Measurements from ENCODE around the gene SNRNP25. TPM values are rescaled to one million over a fixed set of nuclear protein-coding genes. Genes with fewer than 3 reads are reported as not detected.

SNRNP25 gene
- total RNA-seq, 1 experiment from 2014 or later = 37.0 TPM

DNA sequence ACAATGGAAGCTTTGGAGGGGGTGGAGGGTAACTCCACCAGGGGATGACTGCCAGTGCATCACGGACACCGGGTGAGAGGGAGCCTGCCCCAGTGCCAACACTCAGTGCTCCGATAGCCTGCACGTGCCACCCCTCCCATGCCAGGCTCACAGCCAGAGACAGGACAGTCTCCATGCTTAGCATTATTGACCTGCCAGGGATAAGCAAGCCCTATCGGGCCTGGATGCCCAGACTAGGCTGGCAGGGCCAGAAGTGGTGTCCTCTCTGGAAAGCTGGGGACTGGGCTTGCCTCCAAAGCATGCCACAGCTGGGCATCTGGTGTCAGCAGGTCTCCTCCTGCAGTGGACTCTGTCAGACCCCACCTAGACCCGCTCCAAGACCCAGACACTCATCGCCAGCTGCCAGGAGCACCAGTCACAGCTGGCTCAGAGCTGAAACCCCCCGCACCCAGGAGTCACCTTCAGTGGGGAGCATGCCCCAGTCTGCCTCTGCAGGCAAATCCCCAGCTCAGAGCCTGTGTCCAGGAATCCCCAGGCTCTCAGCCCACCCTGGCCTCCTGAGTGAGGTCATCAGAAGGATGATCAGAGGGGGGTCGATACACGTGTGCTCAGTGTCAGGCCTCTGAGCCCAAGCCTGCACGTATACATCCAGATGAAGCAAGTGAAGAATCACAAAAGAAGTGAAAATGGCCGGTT lies 20.6 kb downstream of the SNRNP25 start:
- Histone ChIP-seq H3K27me3 (replicated peaks) (no peaks in the 10 kb centered on the region), H3K9me3 (replicated peaks) (no peaks in the 10 kb centered on the region), H3K4me3 (no peak overlapping the region), H3K4me1 (replicated peaks) (peaks cover 79% of the 10 kb centered on the region), H3K27ac (no peak overlapping the region), H3K36me3 (peaks cover 24% of the 10 kb centered on the region)
- no peak for DNase-seq (ENCODE audit: low read depth in 1 of 2, low spot score in 2 of 2)

DNA sequence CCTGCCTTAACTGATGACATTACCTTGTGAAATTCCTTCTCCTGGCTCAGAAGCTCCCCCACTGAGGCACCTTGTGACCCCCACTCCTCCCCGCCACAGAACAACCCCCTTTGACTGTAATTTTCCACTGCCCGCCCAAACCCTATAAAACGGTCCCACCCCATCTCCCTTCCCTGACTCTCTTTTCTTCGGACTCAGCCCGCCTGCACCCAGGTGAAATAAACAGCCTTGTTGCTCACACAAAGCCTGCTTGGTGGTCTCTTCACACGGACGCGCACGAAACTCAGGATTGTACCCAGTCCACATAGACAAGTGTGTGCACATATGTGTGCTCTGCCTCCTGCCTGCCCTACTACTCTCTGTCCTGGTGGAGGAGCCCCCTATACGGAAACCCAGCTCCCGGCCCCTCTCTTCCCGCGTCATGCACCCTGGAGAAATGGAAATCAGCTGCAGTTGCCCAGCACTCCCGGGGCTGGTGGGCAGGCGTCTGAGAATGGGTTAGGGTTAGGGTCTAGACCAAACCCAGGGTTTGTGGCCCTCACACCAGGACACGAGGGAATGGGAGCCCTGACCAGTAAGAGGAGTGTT lies 21.2 kb downstream of the SNRNP25 start:
- DNase-seq (ENCODE audit: low read depth in 1 of 2, low spot score in 2 of 2) = no peak
- peaks cover 82% of the 10 kb centered on the region for H3K4me1 ChIP-seq (replicated peaks)

DNA sequence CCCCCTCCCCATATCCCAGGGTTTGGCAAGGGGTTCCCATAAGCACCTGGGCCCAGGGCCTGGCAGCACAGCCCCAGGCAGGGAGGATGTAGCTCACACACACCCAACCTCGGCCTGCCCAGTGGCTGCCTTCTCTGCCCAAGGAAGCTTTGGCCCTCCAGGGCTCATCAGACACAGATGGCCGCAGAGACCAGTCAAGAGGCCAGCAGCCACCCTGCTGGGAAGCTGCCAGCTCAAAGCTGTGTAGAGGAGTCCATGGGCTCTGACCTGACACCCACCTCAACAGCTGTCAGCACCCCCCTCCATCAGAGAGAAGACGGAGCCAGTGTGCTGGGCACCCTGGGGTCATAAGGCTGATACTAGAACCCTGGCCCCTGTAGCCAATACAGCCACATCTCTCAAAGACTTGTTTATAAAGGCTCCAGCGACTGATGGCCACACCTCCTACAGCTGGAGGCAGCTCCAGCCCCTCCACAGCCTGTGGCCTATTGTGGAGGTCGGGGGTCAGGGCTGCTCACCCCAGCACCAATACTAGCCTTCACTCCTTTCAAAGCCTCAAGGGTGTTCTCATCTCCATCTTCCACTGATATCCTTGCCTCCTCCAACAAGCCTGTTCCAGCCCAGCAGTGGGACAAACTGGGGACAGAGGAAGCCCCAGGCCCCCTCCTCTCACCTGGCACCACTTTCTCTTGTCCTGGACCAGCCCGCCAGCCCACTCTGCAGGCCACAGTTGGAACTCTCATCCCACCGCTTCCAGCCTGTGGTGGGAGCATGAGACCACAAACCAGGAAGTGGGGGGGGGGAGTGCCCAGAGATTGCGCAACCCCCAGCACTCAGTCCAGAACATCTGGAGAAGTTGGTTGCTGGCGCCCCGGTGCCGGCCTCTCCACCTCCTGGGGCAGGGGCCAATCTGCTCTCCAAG lies 22.2 kb downstream of the SNRNP25 start:
- Histone ChIP-seq H3K4me1 (replicated peaks) (peaks cover 73% of the 10 kb centered on the region), H3K27ac (peak overlapping the region; percentile 84), H3K4me3 (no peak overlapping the region), H3K27me3 (replicated peaks) (no peaks in the 10 kb centered on the region), H3K9me3 (replicated peaks) (no peaks in the 10 kb centered on the region), H3K36me3 (peaks cover 34% of the 10 kb centered on the region)
- DNase-seq (ENCODE audit: low read depth in 1 of 2, low spot score in 2 of 2) = peak; percentile 87 to 88

More for the DNA sequence above, 21.2 kb downstream of the SNRNP25 start:
- H3K4me3 ChIP-seq = no peak overlapping the region
- no peak overlapping the region for H3K27ac ChIP-seq
- no peaks in the 10 kb centered on the region for H3K27me3 ChIP-seq (replicated peaks)
- H3K36me3 ChIP-seq = peaks cover 31% of the 10 kb centered on the region
- H3K9me3 ChIP-seq (replicated peaks) = no peaks in the 10 kb centered on the region

DNA sequence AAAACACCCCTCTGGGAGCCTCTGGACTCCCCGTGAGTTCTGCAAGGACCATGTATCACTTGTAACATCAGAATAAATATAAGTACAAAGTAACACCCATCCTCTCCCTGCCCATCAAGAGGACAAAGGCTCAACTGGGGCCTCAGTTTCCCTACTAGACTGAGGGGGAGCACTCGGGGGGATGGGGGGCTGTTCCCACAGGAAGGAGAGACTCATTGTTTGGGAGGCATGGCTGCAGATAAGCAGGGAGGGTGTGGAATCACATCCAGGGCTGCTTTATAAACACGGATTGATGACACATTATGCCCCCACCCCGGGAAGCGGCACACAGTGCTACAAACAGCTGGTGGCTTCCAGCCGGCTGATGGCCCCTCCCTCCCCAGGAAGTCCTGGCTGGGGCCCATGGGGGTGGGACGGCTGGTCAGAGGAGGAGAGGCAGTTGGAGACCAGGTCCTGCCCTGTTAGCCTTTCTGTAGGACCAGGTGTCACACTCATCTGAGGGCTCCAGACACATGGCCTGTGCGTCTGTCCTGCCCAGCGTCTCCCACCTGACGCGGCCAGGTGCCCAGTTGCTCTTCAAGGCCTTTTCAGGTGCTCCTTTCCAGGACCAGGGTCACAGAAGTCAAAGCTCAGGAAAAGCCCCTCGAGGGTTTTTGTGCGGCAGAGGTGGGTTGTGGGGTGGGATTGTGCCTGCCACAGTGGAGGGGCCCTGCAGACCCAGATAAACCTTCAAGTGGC lies 23.1 kb downstream of the SNRNP25 start:
- Histone ChIP-seq H3K4me3 (peak overlapping the region; percentile 99), H3K4me1 (replicated peaks) (peaks cover 67% of the 10 kb centered on the region), H3K27ac (peak overlapping the region; percentile 84)

DNA sequence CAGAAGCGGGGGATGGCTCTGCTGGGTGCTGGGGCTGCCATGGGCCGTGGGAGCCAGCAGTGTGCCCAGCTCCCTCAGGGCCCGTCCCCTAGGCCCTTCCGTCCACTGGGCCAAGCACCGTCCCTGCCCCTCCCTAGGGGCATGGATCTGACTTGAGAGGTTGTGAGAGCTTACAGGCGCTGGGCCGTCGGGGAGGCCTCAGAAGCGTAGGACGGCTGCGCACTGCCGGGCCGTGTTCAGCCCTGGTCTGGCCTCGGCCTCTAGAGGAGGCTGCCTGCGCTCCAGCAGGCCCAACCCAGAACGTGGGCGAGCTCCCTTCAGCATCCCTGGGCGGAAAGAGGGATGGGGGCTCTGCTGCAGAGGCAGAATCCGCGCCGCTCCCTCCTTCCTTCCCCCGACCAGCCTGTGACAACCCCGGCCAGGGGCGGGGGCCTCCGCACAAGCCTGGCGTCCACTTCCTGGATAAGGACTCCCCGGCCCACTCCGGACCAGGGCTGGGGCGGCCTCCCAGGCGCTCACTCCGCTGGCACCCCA lies 23.7 kb downstream of the SNRNP25 start:
- DNase-seq (ENCODE audit: low read depth in 1 of 2, low spot score in 2 of 2) = peak; percentile 62 to 73
- peak overlapping the region; percentile 84 for H3K27ac ChIP-seq
- peaks cover 67% of the 10 kb centered on the region for H3K4me1 ChIP-seq (replicated peaks)
- H3K9me3 ChIP-seq (replicated peaks) = no peaks in the 10 kb centered on the region
- H3K36me3 ChIP-seq = peaks cover 35% of the 10 kb centered on the region
- H3K27me3 ChIP-seq (replicated peaks) = no peaks in the 10 kb centered on the region
- peak overlapping the region; percentile 99 for H3K4me3 ChIP-seq

More for the DNA sequence above, 23.1 kb downstream of the SNRNP25 start:
- peaks cover 33% of the 10 kb centered on the region for H3K36me3 ChIP-seq
- no peaks in the 10 kb centered on the region for H3K9me3 ChIP-seq (replicated peaks)
- no peaks in the 10 kb centered on the region for H3K27me3 ChIP-seq (replicated peaks)
- peak; percentile 88 to 95 for DNase-seq (ENCODE audit: low read depth in 1 of 2, low spot score in 2 of 2)

DNA sequence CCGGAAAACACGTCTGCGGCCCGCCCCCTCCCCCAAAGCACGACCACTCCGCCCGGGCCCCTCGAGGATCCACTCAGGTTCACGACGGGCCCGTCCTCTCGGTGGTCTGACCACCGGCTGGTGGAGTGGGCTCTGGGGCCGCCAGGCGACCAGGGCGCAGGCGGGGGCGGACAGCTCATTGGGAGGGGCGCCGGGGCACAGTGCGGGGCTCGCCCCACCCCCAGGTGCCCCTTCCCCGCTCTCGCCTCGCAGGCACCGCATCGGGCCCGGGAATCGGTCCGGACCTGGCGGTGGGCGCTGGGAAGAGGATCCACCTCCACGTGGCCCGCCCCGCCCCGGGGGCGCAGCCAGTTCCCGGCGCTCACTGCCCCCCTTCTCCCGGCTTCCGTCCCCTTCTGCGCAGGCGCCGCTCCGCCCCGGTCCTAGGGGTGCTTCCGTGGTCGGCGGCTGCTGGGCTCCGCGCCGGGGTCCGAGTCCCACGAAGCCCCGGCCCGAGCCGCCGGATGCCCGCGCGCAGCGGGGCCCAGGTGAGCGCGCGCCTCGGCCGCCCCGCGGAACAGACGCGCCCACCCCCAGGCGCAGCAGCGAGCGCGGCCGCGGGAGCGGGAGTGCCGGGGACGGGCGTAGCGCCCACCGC lies 24.3 kb downstream of the SNRNP25 start, which contains the start of gene MPG:
Gene MPG, plus strand, starts transcription at position 419 of the 637 bp plus-strand sequence. Its CDS starts 85 bp downstream, at position 504.
- DNase-seq (ENCODE audit: low read depth in 1 of 2, low spot score in 2 of 2) = peak; percentile 71 to 90

DNA sequence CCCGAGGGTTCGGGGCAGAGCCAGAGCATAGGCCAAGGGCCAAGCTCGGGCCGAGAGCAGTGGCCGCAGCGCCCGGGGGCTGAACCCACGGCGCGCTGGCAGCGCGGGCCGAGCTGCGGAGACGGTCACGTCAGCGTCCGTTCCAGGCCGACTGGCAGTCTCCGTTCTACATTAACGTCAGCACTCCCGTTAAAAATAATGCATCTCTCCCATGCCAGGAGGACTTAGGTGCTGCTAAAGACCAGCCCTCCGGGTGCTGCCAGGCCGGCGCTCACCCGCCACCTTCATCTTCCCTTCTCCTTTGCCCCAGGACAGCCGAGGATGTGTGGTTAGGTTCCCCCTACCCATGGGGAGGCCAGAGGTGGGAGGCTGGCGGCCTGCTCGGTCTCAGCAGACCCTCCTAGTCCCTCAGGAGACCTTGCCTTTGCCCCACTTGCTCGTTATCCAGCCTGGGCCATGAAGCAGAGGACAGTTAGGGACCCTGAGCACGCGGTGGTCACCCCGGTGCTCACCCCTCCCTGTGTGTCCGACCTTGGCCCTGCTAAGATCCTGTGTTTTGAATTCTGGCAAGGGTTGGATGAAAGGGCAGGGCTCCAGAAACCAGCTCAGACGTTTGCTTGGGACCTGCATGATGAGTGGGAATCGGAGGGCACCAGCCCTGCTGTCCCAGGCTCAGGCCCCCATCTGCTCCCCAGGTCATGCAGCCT lies 25.0 kb downstream of the SNRNP25 start:
- H3K9me3 ChIP-seq (replicated peaks) = no peaks in the 10 kb centered on the region
- H3K36me3 ChIP-seq = peaks cover 46% of the 10 kb centered on the region
- peak in 1 of 2 experiments; percentile 33 for DNase-seq (ENCODE audit: low read depth in 1 of 2, low spot score in 2 of 2)
- H3K4me3 ChIP-seq = peak overlapping the region; percentile 99
- no peaks in the 10 kb centered on the region for H3K27me3 ChIP-seq (replicated peaks)
- peak overlapping the region; percentile 84 for H3K27ac ChIP-seq
- peaks cover 55% of the 10 kb centered on the region for H3K4me1 ChIP-seq (replicated peaks)

More for the DNA sequence above, 24.3 kb downstream of the SNRNP25 start, which contains the start of gene MPG:
- Histone ChIP-seq H3K4me1 (replicated peaks) (peaks cover 62% of the 10 kb centered on the region), H3K27me3 (replicated peaks) (no peaks in the 10 kb centered on the region), H3K36me3 (peaks cover 40% of the 10 kb centered on the region), H3K9me3 (replicated peaks) (no peaks in the 10 kb centered on the region), H3K27ac (peak within 1 kb of the TSS; percentile 84), H3K4me3 (peak within 1 kb of the TSS; percentile 99)

DNA sequence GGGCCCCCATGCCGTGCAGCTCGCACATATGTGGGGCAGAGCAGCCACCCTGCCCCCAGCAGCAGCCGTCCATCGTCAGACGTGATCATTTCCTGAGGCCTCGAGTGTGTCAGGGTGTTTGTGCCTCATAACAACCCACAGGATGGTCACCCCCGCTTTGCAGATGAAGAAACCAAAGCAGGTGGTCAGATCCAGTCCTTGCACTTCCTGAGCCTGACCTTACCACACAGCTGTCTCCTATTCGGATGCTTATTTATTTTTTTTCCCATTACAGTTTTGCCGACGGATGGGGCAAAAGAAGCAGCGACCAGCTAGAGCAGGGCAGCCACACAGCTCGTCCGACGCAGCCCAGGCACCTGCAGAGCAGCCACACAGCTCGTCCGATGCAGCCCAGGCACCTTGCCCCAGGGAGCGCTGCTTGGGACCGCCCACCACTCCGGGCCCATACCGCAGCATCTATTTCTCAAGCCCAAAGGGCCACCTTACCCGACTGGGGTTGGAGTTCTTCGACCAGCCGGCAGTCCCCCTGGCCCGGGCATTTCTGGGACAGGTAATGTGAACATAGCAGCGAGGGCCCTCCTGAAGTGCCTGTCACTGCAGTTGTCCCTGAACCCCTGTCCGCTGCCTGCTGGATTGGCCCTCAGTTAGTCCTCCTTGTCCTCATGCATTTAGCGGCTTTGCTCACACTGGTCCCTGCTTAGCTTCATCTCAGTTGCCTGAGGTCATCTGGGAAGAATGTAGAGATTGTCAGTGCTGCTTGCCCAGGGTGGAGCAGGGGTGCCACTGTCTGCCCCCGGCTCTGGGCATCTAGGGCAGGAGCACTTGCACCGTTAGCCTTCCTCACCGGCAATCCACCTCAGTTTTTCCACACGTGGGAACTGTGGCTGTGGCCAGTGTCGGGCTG lies 25.8 kb downstream of the SNRNP25 start:
- peaks cover 54% of the 10 kb centered on the region for H3K36me3 ChIP-seq
- no peaks in the 10 kb centered on the region for H3K27me3 ChIP-seq (replicated peaks)
- H3K4me3 ChIP-seq = peak overlapping the region; percentile 99
- H3K4me1 ChIP-seq (replicated peaks) = peaks cover 55% of the 10 kb centered on the region
- DNase-seq (ENCODE audit: low read depth in 1 of 2, low spot score in 2 of 2) = no peak
- H3K9me3 ChIP-seq (replicated peaks) = no peaks in the 10 kb centered on the region
- H3K27ac ChIP-seq = no peak overlapping the region

DNA sequence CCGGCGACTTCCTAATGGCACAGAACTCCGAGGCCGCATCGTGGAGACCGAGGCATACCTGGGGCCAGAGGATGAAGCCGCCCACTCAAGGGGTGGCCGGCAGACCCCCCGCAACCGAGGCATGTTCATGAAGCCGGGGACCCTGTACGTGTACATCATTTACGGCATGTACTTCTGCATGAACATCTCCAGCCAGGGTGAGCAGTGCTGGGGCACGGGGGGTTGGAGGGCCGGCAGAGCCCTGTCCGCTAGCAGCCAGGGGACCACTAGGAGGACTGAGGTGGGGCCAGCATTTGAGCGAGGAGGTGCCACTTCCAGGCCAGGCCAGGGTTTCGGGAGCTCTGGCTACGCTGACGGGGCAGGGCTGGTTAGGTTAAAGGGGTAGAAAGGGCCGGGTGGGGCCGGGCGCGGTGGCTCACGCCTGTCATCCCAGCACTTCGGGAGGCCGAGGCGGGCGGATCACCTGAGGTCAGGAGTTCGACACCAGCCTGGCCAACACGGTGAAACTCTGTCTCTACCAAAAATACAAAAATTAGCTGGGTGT lies 29.5 kb downstream of the SNRNP25 start:
- Histone ChIP-seq H3K36me3 (peaks cover 83% of the 10 kb centered on the region), H3K4me1 (replicated peaks) (peaks cover 32% of the 10 kb centered on the region), H3K27me3 (replicated peaks) (no peaks in the 10 kb centered on the region), H3K9me3 (replicated peaks) (no peaks in the 10 kb centered on the region), H3K4me3 (no peak overlapping the region), H3K27ac (no peak overlapping the region)
- no peak for DNase-seq (ENCODE audit: low read depth in 1 of 2, low spot score in 2 of 2)

DNA sequence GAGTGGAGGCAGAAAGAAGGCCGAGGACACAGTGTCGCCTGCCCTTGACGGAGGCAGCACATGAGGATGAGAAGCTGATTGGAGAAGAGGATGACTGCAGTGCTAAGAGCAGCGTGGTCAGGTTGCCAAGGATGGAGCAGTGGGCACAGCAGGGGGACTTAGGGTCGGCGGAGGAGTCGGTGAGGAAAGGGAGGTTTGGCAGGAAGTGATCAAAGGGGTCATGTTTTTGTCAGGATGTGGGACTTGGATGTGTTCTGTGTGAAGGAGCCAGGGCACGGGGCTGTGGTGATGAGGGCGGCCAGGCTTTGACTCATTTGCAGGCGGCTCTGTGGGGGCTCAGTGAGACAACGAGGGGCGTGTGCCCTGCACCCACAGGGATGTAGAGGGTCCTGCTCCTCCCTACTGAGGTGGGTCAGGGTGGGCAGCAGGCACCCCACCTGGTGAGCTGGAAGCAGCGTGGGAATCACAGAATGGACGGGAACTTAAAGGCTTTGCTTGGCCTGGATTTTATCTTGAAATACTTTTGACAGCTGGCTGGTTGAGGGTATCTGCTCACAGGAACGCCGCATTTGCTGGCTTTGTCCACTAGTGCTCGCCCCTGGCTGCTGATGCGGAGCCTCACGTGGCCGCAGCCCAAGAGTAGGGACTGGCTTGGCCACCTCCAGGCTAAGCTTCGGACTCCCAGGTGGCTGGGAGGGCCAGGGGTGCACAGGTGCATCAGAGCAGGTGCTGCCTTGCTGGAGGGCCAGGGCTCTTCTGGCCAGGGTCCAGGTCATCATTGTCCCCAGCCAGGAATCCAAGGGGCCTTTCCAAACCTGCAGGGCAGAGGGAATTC lies 30.4 kb downstream of the SNRNP25 start:
- peaks cover 24% of the 10 kb centered on the region for H3K4me1 ChIP-seq (replicated peaks)
- H3K36me3 ChIP-seq = peaks cover 84% of the 10 kb centered on the region
- H3K4me3 ChIP-seq = no peak overlapping the region
- H3K9me3 ChIP-seq (replicated peaks) = no peaks in the 10 kb centered on the region
- H3K27ac ChIP-seq = peak overlapping the region; percentile 50
- no peak for DNase-seq (ENCODE audit: low read depth in 1 of 2, low spot score in 2 of 2)
- no peaks in the 10 kb centered on the region for H3K27me3 ChIP-seq (replicated peaks)

Data from SJSA1 (cell line).